ENCODE data around the gene GAS2. TPM values are rescaled to one million over a fixed set of nuclear protein-coding genes. Genes with fewer than 3 reads are reported as not detected.
"Not testable (repeated sequence)": the region's sequence is repeated elsewhere in the genome, so short reads cannot be mapped to it uniquely, and the experiment has no call there.

GAS2 gene
- 34.2 TPM for total RNA-seq

DNA sequence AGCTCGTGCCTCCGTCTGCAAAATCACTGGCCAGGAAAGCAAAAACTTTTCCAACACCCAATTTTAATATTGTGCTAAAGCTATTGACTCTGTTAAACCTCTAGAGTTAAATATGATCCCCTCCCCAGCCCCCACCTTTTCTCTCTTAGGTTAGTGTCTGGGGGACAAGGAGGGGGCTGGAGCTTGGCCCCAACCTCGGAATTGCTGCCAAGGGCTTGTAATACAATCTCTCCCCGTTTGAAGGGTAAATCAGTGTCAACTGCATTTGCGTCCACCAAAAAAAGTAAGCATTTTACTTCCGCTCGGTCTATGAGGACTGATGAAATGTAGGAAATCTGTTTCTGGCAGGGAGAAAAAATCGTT lies at the start of gene GAS2:
GAS2 (plus strand) TSS at position 287 of the 363 bp plus-strand sequence. CDS start 8,259 bp downstream, outside the sequence.
- DNase-seq (ENCODE audit: low spot score) (peak; percentile 57), ATAC-seq (peak; percentile 60)

DNA sequence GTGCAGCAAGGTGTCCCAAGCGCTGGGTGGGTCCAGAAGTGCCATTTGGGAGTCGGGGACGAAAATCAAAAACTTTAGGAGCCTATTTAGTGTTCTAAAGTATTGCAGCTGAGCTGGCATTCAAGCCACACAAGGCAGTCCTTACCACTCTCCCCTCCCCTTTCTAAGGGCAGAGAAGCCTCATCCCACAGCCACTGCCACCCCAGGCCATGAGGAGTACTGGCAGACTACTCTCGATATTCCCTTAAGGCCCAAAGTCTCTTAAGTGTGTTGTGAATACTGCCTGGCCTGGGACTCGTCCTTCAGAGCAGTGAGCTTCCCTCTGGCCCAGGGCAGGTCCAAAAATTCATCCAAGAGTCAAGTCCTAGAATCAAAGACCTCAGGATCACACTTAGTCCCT lies 48.5 kb upstream of the GAS2 start:
- ATAC-seq = no peak
- DNase-seq (ENCODE audit: low spot score) = no peak

- DNase-seq (ENCODE audit: low spot score) (peak; percentile 76), ATAC-seq (peak; percentile 77)
Measured at GRCh38 chr11:22624742-22625447, 41.5 kb upstream of the GAS2 start.

- ATAC-seq (peak; percentile 93), DNase-seq (ENCODE audit: low spot score) (peak; percentile 96)
Measured at GRCh38 chr11:22625448-22626287, 40.7 kb upstream of the GAS2 start, which contains the start of gene FANCF. Gene FANCF, minus strand, starts transcription at chr11:22625823. Its CDS starts 13 bp downstream, at chr11:22625810.

DNA sequence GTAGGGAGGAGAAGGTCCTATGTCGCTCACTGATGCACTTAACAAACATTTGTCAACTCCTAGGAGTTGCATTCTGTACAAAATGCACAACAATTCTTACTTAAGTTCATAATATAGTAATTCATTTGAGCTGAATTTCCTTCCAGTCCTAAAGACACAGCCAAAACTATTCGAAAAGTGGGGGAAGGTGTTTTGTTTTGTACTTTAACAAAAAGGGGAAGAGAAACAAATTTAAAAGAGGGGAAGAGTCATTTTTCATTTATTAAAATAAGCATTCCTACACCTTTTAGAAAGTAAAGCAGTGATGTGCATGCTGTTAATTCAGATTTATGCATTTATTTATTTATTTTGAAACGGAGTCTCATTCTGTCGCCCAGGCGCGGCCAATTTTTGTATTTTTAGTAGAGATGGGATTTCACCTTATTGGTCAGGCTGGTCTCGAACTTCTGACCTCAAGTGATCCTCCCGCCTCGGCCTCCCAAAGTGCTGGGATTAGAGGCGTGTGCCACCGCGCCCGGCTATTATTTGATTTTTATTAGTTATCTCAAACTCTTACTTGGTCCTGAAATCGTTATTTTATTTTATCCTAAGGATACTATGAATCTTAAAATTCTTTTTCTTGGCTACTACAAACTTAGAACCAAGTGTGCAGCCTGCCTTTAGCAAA lies 39.7 kb upstream of the GAS2 start:
- no peak for ATAC-seq
- DNase-seq (ENCODE audit: low spot score) = no peak

DNA sequence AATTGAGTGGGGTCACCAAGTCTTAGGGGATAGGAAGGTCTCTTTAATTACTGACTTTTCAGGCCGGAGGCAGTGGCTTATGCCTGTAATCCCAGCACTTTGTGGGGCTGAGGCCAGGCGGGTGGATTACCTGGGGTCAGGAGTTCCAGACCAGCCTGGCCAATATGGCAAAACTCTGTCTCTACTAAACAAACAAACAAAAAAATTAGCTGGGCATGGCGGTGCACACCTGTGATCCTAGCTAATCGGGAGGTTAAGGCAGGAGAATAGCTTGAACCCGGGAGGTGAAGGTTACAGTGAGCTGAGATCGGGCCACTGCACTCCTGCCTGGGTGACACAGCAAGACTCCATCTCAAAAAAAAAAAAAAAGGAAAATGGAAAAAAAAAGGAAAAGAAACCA lies 39.0 kb upstream of the GAS2 start:
- no peak for DNase-seq (ENCODE audit: low spot score)
- no peak for ATAC-seq

DNA sequence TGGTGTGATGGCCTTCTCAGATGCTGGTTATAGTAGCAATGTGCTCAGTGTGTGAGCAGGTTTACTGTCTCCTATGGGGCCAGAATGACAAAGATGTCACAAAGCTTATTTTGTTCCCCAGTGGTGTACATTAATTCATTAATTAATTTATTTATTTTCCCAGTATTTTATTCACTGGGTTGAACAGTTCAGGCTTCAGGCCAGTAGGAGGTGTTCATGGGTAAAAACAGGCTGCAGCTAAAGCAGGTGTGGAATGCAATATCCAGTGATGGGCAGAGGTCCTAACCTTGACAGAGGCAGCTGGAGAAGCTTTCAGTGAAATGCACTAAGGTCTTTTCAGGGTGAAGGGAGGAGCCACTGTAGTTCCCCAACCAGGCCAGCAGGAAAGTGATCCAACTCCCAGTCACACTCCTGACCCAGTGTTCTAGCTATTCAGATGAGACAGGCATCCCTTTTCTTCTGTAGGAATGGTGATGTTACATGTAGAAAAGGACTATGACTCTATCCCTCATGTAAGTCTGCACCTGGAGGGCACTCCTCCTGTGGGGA lies 33.0 kb upstream of the GAS2 start:
- peak; percentile 29 for ATAC-seq
- DNase-seq (ENCODE audit: low spot score) = no peak

GRCh38 chr11:22634897-22635629 lies 31.3 kb upstream of the GAS2 start:
- DNase-seq (ENCODE audit: low spot score) (no peak), ATAC-seq (peak; percentile 81)

- DNase-seq (ENCODE audit: low spot score) = no peak
- ATAC-seq = no peak
Measured at GRCh38 chr11:22635689-22636088, 30.7 kb upstream of the GAS2 start.

- no peak for DNase-seq (ENCODE audit: low spot score)
- ATAC-seq = no peak
Measured at GRCh38 chr11:22640862-22641261, 25.5 kb upstream of the GAS2 start.

- no peak for DNase-seq (ENCODE audit: low spot score)
- ATAC-seq = no peak
Measured at GRCh38 chr11:22641559-22641958, 24.9 kb upstream of the GAS2 start.

- ATAC-seq; DNase-seq (ENCODE audit: low spot score): not testable (repeated sequence)
Measured at GRCh38 chr11:22652346-22652745, 14.1 kb upstream of the GAS2 start.

DNA sequence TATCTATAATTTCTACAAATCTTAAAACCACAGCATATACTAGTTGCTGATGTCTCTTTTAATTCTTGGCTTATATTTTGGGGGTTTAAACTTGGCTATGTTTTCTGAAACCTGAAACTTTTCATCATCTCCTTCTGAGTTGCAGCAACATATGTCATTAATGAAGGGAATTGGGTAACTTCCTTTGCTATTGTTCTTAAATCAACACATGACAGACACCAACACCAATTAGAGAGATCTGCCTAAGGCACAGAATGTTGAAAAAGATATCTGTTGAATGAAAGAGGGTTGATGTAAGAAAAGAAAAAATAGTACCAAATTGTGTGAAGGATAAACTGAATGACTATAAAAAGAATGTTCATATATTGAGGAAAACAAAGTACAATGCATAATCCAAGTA lies 10.3 kb upstream of the GAS2 start:
- DNase-seq (ENCODE audit: low spot score) (no peak), ATAC-seq (no peak)

GRCh38 chr11:22657101-22657694 lies 9.2 kb upstream of the GAS2 start:
- DNase-seq (ENCODE audit: low spot score) = no peak
- peak; percentile 18 for ATAC-seq

- DNase-seq (ENCODE audit: low spot score) = no peak
- no peak for ATAC-seq
Measured at GRCh38 chr11:22659783-22660182, 6.6 kb upstream of the GAS2 start.

- peak; percentile 86 for ATAC-seq
- DNase-seq (ENCODE audit: low spot score) = peak; percentile 82
Measured at GRCh38 chr11:22666688-22667439, 453 bp downstream of the GAS2 start.

- ATAC-seq (peak; percentile 3), DNase-seq (ENCODE audit: low spot score) (no peak)
Measured at GRCh38 chr11:22668005-22668796, 1.8 kb downstream of the GAS2 start.

GRCh38 chr11:22669368-22669767 lies 3.0 kb downstream of the GAS2 start:
- no peak for ATAC-seq

DNA sequence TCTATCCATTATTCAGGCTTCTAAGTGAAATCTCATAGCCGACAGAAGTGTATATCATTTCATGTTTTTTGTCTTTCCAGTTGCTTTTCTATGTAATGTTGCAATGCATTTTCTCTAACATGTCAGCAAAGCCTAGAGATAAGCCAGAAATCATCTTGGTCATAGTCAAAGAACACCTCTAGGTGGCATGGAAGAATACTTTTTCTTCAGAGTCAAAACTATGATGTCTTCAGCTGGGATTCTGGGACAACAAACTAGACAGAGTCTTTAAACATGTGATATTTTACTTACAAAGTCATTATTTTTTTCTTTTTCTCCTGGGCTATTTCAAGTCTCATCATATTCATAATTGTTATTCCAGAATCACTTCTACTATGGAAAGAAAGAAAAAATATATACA lies 4.4 kb downstream of the GAS2 start:
- ATAC-seq (peak; percentile 18), DNase-seq (ENCODE audit: low spot score) (no peak)

More at GRCh38 chr11:22669368-22669767, 3.0 kb downstream of the GAS2 start:
- DNase-seq (ENCODE audit: low spot score) = no peak
